RCC 7860 (cell line): Measurements from ENCODE around the gene EGFR.

Experiments
- DNase-seq: peaks from one replicate; pipeline ENCODE4 v3.0.0-alpha.2; 2015; ENCODE audit warnings: low spot score
- FAIRE-seq: peaks from 2 replicates; lab custom pipeline; 2012; peaks lifted over from hg19 to GRCh38; lab: Jason Lieb, UNC

Gene EGFR

DNA sequence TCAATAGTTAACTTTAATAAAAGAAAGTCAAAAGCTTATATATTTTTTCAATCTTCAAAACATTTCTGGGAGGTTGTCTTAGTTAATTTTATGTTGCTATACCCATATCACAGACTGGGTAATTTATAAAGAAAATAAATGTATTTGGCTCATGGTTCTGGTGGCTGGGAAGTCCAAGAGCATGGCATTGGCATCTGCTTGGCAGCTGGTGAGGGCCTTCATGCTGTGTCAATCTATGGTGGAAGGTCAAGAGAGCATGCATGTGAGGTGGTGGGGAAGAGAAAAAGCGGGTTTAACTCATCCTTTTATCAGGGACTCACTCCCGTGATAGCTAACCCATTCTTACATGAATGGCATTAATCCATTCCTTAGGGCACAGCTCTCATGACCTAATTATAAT, 119.8 kb downstream of the EGFR start:
- no peak for FAIRE-seq
- DNase-seq: no peak

DNA sequence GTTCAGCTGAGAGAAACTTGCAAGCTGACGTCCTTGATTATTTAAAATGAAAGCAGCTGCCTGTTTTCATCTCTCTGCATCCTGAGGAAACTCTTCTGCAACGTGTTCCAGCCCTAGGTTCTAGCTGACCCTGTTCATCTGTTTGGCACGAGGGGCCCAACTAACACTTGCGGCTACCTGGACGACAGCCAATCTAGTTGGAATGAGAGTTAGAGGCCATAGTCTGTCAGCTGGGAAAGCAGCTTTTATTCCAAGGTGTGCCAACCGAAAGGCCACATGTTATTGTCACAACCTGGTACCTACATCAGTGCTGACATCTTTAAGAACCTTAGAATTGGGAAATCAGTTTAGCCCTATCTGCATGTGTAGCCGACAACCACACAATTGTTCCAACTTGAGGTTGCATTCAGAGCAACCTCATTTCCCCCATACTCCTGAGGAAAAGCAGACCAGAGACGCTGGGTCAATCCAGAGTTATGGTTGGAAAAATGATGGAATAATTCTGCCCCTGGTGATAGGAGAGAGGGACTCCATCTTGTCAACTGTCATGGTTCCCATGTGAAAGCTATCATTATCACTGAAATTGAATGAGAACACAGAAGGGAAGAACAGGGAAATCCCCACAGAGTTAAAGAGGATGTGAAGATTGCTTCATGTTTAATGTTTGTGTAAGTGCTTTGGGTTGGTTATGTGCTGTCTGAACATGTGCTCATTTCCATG, 121.6 kb downstream of the EGFR start:
- peak; percentile 16 for FAIRE-seq
- peak; percentile 54 for DNase-seq

DNA sequence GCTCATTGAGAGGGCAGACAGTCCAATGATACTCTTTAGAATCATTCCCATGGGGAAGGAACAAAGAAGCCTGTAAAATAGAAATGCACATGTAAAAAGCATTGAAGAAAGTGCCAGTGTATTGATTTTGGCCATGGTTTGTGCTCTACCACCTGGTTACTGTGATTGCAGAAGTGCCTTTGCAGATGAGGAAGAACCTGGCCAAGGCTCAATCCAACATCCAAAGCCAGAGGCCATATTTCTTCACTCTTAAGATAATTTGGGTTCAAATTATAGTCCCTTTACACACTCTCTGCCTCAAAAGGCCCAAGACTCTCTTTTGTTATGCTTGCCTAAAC, 122.1 kb downstream of the EGFR start:
- FAIRE-seq: no peak
- no peak for DNase-seq

DNA sequence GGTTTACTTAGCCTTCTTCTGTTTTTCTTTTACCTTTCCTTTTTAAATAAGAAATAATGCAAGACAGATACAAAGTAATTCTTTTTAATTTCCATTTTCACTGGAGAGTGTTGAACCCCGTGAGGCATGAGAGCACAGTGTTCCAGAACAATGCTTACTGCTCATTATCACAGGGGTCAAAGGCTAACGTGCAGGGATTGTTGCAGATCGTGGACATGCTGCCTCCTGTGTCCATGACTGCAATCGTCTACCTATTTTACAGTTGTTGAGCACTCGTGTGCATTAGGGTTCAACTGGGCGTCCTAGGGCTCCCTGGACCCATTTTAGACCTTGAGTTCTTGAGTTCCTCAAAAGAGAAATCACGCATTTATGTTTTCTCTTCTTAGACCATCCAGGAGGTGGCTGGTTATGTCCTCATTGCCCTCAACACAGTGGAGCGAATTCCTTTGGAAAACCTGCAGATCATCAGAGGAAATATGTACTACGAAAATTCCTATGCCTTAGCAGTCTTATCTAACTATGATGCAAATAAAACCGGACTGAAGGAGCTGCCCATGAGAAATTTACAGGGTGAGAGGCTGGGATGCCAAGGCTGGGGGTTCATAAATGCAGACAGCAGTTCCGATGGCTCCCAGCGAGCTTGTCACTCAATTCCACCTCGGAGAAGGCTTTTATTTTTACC, 124.2 kb downstream of the EGFR start:
- no peak for FAIRE-seq

DNA sequence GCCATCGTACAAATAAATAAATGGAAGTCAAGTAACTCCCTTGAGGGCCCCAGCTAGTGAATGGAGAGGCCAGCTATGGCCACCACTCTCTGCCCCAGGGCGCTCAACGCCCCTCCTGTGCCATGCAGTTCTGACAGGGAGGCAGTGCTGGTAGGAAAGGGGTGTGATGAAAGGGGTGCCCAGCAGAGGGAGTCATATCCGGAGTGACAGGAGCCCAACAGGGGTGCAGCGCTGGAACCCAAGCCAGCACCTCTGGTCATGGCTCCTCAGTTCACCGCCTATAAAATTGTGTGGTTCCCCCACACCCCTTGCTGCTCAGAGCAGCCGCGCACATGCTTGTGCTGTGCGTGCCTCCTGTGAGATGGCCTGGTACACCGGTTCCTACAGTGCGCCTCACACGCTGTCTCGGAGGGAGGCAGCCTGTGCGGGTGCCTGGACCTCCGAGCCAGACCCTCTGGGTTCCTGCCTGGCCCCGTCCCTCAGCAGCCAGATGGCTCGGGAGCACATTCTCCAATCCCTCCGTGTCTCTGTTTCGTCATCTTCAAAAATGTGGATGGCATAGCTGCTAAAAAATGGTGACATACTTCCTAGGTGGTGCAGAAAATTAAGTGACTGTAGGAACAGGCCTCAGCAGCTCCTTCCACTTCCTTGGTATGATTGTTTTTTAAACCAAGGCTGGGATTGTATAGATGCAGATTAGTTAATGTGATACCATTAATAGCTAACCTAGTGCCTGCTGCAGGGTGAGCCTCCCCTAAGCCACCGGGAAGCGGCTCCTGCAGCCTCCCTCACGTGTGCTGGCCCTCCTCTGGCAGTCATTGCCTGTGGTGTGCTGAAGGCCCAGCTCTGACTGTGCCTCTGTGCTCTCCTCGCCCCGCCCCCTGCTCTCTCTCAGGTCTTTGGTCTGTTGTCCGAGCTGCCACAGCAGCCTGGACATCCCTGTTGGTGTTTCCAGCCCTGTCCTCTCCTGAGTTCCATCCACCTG, 125.8 kb downstream of the EGFR start:
- DNase-seq (peak; percentile 84), FAIRE-seq (peak; percentile 90)

More for the DNA sequence above, 124.2 kb downstream of the EGFR start:
- DNase-seq: no peak

DNA sequence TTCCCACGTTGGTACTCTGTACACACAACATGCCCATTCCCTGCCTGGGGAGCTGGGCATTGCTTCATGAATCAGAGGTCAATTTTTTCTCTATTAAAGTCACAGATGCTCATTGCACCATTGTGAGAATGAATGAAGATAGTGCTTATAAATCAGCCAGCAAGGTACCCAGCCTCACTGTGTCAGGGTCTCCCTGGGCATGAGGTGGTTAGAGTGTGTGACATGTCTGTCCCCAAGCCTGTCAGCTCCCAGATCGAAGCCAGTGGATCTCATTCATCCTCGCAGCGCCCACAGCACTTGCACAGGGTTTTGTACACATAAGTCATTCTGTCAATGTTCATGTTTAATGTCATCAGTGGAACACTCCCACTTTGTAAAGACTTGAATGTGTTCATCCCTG, 126.8 kb downstream of the EGFR start:
- FAIRE-seq: no peak
- no peak for DNase-seq

DNA sequence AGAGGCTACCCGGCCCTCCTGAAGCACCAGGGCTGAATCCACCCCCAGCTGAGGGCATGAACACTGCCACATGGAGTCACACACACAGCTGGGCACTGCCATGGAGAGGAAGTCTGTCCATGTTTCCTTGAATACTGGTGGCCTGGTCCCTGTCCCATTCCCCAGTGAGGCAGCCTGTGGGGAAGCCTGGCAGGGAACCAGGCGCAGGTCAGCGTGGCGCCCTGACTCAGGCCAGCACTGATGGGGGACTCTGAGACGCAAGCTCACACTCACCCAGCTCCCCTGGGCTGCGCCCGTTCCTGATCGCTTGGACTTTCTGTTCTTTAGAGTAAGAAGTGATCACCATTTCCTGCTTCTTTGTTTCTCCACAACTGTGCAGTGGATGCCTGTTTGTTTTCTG, 128.3 kb downstream of the EGFR start:
- DNase-seq (no peak), FAIRE-seq (no peak)

DNA sequence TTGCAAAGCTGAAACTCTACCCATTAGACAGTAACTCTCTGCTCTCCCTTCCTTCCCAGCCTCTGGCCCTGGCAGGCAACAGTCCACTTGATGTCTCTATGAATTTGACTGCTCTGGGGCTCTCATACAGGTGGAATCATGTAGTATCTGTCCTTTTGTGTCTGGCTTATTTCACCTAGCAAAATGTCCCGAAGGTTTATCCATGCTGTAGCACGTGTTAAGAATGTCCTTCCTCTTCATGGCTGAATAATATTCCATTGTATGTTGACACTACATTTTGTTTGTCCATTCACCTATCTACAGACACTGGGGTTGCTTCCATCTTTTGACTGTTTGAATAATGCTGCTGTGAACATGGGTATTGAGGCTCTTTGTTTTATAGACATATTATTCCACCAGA, 128.9 kb downstream of the EGFR start:
- FAIRE-seq: no peak

DNA sequence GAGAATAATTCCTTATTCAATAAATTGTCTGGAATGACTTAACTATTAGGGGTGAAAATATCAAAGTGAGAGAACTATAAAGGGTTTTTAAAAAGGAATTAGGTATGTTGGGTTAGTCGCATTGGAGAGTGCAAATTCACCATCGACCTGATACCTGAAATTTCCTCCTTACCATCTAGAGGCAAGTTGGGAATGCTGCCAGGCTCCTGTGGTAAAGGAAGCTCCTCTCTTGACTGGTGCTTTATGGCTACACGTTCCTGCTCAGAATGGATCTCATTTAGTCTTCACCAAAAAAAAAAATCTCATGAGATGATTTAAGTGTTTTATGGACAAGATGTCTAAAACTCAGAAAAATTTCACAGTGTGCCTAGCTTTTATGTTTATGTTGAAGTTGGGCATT, 129.8 kb downstream of the EGFR start:
- DNase-seq: no peak
- FAIRE-seq: peak; percentile 88

More for the DNA sequence above, 128.9 kb downstream of the EGFR start:
- DNase-seq: no peak

DNA sequence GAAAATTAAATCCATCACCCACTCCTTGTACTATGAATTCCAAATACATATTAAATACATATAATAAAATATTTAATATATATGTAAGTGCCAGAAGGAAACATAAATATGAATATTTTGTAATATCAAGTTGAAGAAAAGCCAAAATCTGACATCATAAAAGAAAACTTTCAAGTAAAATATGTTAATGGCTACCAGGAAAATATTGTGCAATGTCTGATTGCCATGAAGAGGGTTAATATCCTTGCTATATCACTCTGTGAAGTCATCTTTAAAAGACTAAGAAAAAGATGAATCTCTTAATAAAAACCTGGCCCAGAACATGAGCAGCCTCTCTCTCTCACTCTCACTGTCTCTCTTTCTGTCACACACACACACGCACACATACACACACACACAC, 130.2 kb downstream of the EGFR start:
- DNase-seq (no peak), FAIRE-seq (no peak)

DNA sequence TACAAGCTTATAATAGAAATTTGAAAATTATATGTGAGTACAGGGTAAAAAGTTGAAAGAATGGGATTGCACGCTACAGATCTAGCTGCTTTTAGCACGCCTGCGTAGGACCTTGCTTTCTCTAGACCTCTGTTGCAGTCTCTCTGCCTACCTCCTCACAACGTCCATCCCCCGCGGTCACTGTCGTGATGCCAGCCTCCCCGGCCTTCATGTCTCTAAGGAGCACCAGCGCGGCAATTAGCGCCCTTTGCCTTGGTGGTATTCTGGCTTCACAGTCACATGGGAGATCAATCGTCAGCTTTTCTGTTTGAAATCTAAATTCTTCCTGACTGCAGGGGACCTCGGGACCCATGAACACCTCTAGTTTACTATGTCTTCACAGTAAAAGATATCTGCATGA, 131.3 kb downstream of the EGFR start:
- DNase-seq (no peak), FAIRE-seq (no peak)

DNA sequence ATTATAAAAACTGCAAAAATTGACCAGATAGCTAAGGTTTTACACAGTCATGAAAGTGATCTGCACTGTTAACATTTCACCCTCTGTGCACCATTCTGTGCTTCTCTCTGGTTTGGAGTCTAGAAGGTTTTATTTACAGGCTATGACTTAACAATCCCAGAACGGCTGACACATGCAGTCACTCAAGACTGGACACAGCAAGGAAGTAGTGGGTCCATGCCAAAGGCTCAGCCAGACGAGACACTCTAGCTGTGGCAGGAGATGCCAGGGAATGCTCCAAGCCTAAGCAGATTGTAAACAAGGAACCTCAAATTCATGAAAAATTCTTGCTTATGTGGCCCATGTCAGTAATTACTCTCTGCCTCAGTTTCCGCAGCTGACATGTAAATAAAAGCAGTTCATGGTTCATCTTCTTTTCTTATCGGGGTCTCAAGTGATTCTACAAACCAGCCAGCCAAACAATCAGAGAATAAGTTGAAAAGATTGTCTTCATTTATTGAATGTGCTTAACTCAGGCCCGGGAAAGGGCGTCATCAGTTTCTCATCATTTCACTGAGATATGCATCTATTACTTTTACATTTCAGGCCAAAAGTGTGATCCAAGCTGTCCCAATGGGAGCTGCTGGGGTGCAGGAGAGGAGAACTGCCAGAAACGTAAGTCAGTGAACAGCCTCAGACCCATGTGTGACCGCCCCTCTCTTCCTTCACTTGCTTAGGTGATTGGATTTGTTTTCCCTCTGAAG, 132.1 kb downstream of the EGFR start:
- FAIRE-seq (no peak), DNase-seq (no peak)

DNA sequence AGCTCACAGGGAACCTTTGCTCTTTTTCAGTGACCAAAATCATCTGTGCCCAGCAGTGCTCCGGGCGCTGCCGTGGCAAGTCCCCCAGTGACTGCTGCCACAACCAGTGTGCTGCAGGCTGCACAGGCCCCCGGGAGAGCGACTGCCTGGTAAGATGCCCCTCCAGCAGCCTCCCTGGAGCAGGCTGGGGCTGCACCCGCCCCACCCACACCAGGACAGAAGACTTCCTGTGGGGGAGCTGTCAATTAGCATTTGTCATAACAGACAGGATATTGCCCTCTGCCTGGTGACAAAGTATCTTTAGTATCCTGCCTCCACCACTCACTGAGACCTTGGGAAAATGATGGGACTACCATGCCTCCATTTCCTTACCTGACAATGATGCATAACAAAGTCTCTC, 133.7 kb downstream of the EGFR start:
- no peak for FAIRE-seq
- no peak for DNase-seq

DNA sequence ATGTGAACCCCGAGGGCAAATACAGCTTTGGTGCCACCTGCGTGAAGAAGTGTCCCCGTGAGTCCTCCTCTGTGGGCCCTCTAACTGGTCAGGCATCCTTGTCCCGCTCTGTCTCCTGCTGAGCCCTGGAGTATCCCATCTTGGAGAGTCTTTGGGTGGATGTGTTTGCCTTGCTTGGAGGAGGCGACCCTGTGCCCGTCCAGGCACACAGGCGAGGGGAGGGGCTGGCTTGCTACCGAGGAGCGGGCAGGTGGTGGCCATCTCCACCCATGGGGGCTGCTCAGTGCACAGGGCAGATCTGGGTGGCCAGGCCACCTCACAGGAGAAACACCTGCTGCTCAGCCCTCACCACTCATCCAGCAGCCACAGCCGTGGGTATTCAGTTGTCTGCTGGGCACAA, 135.3 kb downstream of the EGFR start:
- no peak for FAIRE-seq
- DNase-seq: no peak

DNA sequence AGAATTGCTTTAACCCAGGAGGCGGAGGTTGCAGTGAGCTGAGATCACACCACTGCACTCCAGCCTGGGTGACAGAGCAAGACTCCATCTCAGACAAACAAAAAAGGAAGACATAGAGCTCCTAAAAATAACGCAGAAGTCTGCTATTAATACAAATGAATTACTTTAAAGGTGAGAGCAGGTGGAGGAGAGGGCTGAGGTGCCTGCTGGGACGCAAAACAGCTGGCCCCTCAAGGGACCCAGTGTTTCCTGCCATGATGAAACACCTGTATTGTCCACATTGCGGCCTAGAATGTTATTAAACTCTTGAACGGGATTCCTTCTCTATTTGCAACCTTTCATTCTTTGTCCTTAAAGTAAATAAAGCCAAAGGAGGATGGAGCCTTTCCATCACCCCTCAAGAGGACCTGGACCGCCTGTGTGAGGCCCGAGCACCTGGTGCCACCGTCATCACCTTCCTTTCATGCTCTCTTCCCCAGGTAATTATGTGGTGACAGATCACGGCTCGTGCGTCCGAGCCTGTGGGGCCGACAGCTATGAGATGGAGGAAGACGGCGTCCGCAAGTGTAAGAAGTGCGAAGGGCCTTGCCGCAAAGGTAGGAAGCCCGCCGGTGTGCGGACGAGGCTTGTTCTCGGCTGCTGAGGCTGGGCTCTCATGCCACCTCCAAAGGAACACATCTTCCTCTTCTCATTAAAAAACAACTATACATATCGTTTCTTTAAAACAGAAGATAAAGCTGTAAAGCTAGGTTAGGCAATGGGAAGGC, 136.7 kb downstream of the EGFR start:
- FAIRE-seq (no peak), DNase-seq (no peak)

DNA sequence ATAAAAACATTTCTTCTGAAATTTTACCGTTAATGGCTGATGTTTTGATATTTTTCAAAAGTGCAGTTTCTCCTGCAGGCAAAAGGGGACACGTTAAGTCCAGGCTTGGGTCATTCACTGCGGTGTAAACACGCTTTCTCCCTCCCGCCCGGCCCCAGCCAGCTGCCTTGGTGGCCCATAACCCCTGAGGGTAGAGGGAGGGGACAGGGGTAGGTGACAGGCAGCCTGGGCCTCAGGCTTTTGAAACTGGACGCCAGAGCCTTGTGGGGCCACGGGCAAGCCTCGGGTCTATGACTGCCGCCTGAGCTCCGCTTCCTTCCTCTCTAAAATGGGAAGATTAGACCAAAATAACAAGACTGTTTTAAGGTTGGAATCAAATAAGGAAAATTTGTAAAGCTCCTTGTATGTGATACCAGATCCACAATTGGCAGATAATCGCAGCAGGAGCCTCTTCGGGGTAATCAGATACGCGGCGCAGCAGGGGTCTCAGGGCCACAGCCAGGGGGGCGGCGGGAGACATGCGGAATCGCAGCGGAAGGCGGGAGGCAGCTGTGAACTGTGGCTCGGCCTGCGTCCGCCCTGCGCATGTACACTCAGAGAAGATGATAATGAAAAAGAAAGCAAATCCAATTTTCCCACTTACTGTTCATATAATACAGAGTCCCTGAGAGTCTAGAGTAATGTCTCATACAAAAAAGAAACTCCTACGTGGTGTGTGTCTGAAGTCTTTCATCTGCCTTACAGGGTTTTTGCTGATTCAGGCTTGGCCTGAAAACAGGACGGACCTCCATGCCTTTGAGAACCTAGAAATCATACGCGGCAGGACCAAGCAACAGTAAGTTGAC, 138.3 kb downstream of the EGFR start:
- no peak for FAIRE-seq
- no peak for DNase-seq

DNA sequence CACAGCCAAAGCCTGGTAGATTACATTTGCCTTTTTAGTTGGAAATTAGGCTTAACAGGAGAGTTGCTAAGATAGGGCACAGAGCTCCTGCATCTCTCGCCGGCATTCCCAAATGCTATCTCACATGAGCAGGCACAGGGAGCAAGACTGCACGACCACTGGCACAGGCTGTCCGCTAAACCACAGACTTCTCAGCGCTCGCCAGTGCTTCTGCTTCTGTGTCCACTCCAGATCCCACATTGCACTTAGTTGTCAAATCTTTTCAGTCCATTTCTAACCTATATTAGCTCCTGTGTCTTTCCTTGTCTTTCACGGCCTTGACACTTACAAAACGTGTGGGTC, 138.9 kb downstream of the EGFR start:
- DNase-seq (no peak), FAIRE-seq (no peak)

DNA sequence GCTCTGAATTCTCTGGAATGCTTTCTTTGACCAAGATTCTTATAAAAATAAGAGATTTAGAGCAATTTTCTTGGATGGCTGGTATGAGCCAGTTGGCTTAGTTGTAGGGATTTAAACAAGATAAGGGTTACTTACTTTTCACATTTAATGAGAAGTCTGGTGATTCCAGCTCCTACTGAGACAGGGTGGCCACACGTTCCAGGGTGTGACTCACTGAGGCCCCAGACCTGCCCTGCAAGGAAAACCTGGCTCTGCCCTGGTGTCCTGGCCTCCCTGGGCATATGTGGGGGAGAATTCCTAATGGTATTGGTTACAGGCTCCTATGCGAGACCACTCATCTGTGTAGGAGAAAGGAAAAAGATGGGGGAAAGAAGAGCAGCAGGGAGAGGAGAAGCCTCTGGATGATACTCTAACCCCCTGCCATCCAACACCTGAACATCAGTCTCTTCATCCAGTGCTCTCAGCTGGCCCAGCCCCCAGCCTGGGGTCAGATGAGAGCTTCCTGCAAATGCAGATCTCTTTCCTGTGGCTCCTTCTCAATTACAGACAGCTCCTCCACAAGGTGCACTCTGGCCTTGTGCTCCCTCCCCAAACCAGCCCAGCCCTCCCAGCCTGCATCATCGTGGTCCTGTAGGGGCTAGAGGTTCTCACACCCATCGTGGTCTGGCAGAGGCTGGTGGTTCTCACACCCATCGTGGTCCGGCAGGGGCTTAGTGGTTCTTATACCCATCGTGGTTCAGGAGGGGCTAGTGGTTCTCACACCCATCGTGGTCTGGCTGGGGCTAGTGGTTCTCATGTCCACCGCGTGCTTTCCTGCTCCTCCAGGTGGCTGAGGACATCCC, 139.9 kb downstream of the EGFR start:
- DNase-seq: peak; percentile 63
- FAIRE-seq: peak; percentile 90
